Activated CD8-positive, alpha-beta memory T cell treated with anti-CD3 and anti-CD28 coated beads for 48 hours (primary cell): Measurements from ENCODE around the gene FBXL15.

Experiments used
- DNase-seq, 3 experiments: peaks; one replicate each; pipeline ENCODE4 v3.0.0-alpha.2; 2020; ENCODE audit warnings: low read depth in 2 of 3, low spot score in 2 of 3

Gene FBXL15

GRCh38 chr10:102409604-102410428 is 10.8 kb upstream of the FBXL15 start:
- DNase-seq, result no peak

DNA sequence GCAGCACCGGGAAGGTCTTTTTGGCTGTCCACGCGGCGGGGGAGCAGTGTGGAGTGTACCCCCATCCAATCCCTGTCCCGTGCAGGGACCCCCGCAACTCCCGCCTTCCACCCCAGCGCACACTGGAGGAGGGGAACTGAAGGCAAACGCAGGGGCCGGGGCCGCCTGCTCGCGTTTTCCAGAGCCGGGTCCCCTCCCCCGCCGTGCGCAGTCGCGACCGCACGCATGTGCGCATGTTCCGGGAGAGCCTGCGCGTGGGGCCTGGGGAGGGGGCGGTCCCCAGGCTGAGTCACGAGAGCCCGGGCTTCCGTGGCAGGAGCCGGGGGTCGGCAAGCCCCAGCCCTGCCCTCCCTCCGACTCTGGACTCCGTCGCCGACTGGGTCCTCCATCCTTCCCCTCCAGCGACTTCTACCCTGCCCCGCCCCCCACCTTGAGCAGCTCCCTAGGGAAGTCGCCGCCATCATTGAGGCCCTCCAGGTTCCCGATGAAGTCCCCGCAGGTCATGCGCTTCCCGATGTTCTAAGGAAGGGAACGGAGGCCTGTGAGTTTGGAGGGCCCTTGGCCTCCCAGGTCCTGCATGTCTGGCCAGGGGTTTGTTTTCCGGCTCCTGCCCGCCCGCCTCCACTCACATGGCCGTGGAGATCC is 10.1 kb upstream of the FBXL15 start:
- DNase-seq, result no peak

DNA sequence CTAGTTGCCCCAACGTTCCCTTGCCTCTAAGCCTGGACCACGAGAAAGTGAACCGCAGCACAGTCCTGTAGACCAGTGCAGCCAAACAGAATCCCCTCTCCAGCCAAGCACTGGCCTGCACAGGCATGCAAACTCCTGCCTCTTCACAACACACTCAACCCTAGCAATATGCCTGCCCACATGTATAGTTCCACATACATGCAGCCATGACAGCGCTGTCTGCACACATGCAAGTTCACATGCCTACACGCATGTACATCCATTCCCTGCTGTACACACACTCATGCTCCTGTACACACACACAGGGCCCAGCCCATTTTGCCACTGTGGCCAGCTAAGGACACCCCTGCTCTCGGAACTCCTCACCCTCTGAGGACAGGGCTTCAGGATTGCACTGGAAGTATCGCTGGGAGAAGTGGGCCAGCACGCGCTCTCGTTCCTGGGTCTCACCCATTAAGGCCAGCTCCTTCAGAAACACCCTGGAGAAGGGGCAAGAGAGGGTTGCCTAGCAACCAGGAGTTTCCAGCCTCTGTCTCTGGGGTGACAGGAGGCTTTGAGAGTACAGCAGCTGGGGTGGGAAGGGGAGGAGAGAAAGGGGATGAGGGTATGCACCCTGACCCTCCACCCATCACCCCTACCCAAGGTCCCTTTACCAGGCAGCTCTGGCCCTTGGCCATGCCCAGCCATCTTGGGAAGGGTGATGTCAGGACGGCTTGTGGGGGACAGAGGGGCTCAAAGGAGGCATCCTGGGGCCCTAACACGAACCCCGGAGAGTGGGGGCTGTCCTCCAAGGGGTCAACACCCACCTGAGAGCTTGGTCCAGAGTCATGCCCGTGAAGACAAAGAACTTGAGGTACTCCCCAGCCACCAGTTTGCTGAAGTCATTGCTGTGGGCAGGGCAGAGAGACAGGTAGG is 9.0 kb upstream of the FBXL15 start:
- no peak for DNase-seq

DNA sequence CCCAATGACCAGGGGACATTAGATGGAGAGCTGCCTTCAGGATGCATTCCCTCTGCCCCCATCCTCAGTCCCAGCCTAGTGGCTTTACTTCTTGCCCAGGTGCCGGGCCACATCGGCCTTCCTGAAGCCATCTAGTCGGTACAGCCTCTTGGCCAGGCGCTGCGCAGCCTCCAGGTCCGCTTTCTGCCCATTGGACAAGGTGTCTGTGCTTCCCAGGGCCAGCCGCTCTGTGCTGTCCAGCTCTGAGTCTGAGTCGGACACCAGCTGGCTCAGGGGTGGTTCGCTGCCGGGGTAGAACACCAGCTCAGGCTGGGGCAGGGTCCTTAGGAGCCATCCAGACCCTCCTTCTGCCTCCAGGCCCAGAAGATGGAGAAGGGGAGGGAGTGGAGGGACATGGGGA is 8.3 kb upstream of the FBXL15 start:
- no peak for DNase-seq

GRCh38 chr10:102413053-102413705 is 7.5 kb upstream of the FBXL15 start:
- no peak for DNase-seq

GRCh38 chr10:102413806-102414561 is 6.7 kb upstream of the FBXL15 start:
- no peak for DNase-seq

DNA sequence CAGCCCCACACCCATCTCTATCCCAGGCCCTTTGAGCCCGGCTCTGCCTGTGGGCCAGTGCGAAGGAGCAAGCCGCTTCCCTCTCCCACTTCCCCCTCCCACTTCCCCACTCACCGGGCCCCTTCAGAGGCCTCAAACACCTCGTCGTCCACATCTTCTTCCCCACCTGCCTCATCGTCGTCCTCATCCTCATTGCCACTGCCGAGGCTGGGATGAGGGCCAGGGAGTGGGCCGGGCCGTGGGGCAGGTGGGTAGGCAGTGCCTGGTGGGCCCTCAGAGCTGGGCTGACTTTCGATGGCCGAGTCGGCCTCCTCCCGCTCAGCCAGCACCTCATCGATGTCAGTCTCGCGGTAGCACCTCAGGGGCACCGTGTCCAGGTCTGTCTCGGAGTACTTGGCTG is 5.9 kb upstream of the FBXL15 start:
- DNase-seq, result no peak

- DNase-seq, result no peak
These were observed 4.4 kb upstream of the FBXL15 start for GRCh38 chr10:102416283-102416682.

DNA sequence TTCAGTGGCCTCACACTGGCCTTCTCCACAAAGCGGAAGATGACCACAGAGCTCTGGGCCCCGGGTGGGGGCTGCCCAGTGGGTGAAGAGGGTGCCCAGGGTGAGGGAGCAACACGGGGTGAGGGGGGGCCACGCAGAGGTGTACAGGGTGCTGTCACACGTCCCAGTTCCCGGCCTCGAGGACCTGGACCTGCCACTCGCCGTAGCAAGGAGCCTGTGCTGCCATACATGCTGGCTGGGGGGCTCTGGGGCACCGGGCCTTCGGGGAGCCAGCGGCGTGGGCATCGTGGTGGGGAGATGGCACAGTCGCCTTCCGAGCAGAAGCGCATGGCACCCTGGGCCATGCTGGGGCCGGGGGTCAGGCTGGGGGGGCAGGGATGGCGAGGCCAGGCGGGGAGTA is 3.9 kb upstream of the FBXL15 start:
- DNase-seq, result no peak

GRCh38 chr10:102418622-102419268 is 1.9 kb upstream of the FBXL15 start, which contains the start of gene PSD:
Gene PSD (minus strand): TSS chr10:102418785. CDS start chr10:102417038, 1,747 bp downstream.
- DNase-seq, result no peak

DNA sequence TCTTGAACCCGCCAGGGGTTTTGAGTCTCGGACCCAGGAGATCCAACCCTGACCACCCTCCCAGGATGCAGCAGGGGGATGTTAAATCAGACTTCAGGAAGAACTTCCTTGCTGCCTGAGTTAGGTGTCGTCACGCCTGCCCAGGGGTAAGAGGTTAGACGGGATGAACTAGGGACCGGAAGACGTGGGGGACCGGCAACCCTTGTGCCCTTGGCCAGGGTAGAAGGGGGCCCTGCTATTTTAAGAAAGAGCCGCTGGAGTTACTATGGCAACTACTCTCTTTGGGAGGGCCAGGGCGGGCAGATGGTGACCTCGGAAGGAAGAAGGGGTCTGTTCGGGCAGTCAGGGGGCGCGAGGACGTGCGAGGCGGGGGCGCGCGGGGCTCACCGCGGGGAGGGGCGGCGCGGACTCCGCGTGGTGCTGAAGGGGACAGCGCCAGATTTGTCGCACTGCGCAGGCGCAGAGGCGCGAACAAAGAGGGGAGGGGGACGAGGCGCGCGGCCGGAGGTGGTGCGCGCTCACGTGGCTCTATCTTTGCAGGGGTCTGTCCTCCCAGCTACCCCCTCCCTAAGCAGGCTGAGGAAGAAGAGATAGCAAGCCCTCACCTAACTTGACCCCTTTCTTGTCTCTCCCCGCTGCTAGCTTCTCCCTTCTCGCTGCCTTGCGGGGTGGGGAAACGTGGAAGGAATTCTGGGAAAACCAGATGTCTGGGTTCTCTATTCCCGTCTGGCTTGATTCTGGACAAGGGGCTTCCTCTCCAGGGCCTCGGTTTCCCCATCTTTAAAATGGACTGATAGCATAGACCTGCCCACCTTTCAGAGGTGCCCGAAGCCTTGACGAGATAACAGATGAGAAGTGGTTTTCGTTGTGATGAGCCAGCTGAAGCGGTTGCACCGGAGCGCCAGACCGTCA is 1.1 kb upstream of the FBXL15 start:
- no peak for DNase-seq

- DNase-seq, result no peak
These were observed 389 bp upstream of the FBXL15 start for GRCh38 chr10:102420181-102420713.

DNA sequence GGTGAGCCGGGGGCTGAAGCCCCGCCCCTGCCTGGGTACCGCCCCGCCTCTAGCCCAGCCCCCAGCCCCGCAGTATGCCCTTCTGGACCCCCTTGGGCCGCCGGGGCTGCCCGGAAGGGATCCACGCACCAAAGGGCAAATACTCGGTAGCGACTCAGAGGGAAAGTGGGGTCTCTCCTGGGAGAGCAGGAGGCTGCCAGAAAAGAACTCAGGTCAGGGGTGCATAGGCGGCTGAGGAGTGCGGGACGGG is 796 bp downstream of the FBXL15 start:
- DNase-seq, result no peak

DNA sequence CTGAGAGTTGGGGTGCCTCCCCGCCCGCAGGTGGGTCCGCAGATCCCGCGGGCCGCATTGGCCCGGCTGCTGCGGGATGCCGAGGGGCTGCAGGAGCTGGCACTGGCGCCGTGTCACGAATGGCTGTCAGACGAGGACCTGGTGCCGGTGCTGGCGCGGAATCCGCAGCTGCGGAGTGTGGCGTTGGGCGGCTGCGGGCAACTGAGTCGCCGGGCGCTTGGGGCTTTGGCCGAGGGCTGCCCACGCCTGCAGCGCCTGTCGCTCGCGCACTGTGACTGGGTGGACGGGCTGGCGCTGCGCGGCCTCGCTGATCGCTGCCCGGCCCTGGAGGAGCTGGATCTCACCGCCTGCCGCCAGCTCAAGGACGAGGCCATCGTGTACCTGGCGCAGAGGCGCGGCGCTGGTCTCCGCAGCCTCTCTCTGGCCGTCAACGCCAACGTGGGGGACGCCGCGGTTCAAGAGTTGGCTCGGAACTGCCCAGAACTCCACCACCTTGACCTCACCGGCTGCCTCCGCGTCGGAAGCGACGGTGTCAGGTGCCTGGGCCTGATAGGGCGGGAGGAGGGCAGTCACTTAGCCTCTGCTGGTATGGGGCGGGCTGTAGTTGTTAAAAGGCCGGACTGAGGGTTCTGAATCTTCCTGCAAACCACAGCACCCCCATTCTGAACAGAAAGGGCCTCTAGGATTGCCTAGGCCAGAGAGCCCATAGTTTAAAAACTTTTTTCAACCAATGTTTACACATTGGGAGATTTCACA is 1.3 kb downstream of the FBXL15 start:
- DNase-seq, result no peak

GRCh38 chr10:102422545-102423129 is 2.0 kb downstream of the FBXL15 start:
- DNase-seq, result no peak

- DNase-seq, result no peak
These were observed 2.8 kb downstream of the FBXL15 start for GRCh38 chr10:102423372-102423968.

GRCh38 chr10:102424145-102424544 is 3.5 kb downstream of the FBXL15 start:
- no peak for DNase-seq
